ENCODE results near the gene PRRT1. TPM values are rescaled to one million over a fixed set of nuclear protein-coding genes. Genes with fewer than 3 reads are reported as not detected.

PRRT1 gene
- total RNA-seq, 2 experiments from 2014 or later = 1.1 to 1.6 TPM

DNA sequence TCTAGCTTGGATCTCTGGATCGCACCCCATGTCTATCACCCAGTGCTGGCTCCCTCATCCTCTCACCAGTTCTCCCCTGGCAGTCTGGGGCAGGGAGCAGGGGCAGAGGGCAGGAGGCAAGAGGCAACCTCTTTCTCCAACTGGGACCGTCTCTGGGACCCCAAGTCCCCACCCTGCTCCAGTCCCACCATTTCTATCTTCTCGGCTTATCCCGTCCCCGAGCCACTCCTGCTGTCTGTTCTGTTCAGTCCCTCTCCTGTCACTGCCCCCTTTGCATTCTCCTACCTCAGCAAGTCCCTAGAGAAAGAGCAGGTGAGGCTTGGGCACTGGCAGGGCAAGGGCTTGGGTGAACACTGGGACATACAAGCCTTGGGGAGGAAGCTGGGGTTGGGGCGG, 42.0 kb downstream of the PRRT1 start:
- peaks cover 17% of the 10 kb centered on the region for H3K4me1 Mint-ChIP-seq (ENCODE audit: low read depth)
- DNase-seq = no peak
- CTCF ChIA-PET = interaction anchor here (5.0 kb wide), 1 partner anchor 9 kb away, joined by 25 read pairs; no protein-coding TSS in a partner anchor
- H3K27ac Mint-ChIP-seq = no peak overlapping the region
- peaks cover 7% of the 10 kb centered on the region for H3K27me3 Mint-ChIP-seq
- H3K4me3 Mint-ChIP-seq = no peak overlapping the region
- no peaks in the 10 kb centered on the region for H3K9me3 Mint-ChIP-seq
- POLR2A ChIA-PET = interaction anchor here (1.4 to 1.8 kb wide), 2 partner anchors 8 to 9 kb away, joined by 3 to 6 read pairs; no protein-coding TSS in a partner anchor
- intact Hi-C loops (cut with micrococcal nuclease) = no loop called here
- peaks cover 2% of the 10 kb centered on the region for H3K36me3 Mint-ChIP-seq (ENCODE audit: low read depth)
- ATAC-seq = no peak
- TF ChIP-seq, protein P1, sequence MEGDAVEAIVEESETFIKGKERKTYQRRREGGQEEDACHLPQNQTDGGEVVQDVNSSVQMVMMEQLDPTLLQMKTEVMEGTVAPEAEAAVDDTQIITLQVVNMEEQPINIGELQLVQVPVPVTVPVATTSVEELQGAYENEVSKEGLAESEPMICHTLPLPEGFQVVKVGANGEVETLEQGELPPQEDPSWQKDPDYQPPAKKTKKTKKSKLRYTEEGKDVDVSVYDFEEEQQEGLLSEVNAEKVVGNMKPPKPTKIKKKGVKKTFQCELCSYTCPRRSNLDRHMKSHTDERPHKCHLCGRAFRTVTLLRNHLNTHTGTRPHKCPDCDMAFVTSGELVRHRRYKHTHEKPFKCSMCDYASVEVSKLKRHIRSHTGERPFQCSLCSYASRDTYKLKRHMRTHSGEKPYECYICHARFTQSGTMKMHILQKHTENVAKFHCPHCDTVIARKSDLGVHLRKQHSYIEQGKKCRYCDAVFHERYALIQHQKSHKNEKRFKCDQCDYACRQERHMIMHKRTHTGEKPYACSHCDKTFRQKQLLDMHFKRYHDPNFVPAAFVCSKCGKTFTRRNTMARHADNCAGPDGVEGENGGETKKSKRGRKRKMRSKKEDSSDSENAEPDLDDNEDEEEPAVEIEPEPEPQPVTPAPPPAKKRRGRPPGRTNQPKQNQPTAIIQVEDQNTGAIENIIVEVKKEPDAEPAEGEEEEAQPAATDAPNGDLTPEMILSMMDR (IDR thresholded peaks at IDR 0.05) = no peak

DNA sequence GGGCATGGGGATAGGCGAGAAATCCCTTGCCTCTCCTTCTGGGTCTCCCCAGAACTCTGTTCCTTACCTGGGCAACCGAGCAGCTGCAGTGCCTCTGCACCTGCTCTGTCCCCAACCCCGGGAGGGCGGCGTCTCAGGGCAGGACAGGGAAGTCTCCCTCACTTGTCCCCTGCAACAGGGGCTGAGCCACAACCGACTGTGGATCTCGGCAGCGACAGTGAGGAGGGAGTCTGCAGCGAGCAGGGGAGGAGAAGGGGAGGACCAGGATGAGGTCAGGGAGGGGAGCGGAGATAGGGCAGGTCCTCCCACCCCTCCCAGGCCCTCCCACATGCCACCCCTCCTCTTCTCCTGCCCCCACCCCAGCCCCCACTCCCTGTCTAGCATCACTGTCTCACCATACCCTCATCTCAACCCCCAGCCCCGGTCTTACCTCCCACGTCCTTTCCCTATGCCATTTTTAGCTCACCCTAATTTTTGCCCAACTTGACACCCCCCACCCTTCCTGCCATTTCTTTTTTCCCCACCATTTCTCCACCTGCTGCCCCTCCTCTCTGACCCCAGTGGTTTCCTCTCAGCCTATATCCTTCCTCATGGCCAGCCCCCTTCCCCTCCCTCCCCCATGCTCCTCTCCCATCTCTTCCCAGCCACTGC, 42.5 kb downstream of the PRRT1 start, which contains the start of gene TNXB:
Gene TNXB (minus strand): TSS at position 225 of the 651 bp plus-strand sequence. CDS start 11,140 bp downstream, outside the sequence.
- Mint-ChIP-seq H3K4me1 (ENCODE audit: low read depth) (peaks cover 17% of the 10 kb centered on the region), H3K9me3 (no peaks in the 10 kb centered on the region), H3K27ac (no peak within 1 kb of the TSS), H3K36me3 (ENCODE audit: low read depth) (no peaks in the 10 kb centered on the region), H3K27me3 (peaks cover 9% of the 10 kb centered on the region), H3K4me3 (no peak within 1 kb of the TSS)
- no peak for DNase-seq
- ChIA-PET POLR2A (interaction anchor here (1.0 to 1.8 kb wide), 4 partner anchors 8 to 21 kb away, joined by 3 to 6 read pairs (median 3); partner anchors contain the start of gene FKBPL), CTCF (interaction anchor here (5.0 kb wide), 1 partner anchor 9 kb away, joined by 25 read pairs; no protein-coding TSS in a partner anchor)
- ATAC-seq = peak; percentile 27
- intact Hi-C loops (cut with micrococcal nuclease) = no loop called here
- TF ChIP-seq, protein P1 (IDR thresholded peaks at IDR 0.05) = no peak

DNA sequence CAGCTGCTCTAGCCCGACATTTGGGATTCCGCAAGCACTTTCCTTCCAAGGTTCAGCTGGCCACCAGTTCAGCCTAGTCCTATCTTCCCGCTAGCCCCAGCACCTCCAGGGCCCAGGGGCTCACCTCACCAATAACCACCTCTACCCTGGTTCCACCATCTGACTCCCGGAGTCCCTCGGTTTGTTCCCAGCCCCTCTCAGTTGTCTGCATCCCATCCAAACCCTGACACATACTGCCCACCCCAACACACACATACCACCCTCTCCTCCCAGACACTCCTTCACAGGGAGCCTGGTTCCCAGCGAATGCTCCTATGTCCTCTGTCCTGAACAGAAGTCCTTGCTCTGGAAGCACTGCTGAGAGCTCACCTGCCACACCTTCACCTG, 43.0 kb downstream of the PRRT1 start:
- no peaks in the 10 kb centered on the region for H3K9me3 Mint-ChIP-seq
- TF ChIP-seq, protein P1 (IDR thresholded peaks at IDR 0.05) = no peak
- peaks cover 17% of the 10 kb centered on the region for H3K4me1 Mint-ChIP-seq (ENCODE audit: low read depth)
- CTCF ChIA-PET = interaction anchor here (5.0 kb wide), 1 partner anchor 10 kb away, joined by 25 read pairs; no protein-coding TSS in a partner anchor
- no peak for DNase-seq
- no peak overlapping the region for H3K27ac Mint-ChIP-seq
- H3K27me3 Mint-ChIP-seq = peaks cover 11% of the 10 kb centered on the region
- H3K4me3 Mint-ChIP-seq = no peak overlapping the region
- ATAC-seq = no peak
- no peaks in the 10 kb centered on the region for H3K36me3 Mint-ChIP-seq (ENCODE audit: low read depth)
- POLR2A ChIA-PET = interaction anchor here (1.0 to 1.8 kb wide), 3 partner anchors 9 to 22 kb away, joined by 3 to 6 read pairs (median 3); partner anchors contain the start of gene FKBPL
- intact Hi-C loops (cut with micrococcal nuclease) = no loop called here

DNA sequence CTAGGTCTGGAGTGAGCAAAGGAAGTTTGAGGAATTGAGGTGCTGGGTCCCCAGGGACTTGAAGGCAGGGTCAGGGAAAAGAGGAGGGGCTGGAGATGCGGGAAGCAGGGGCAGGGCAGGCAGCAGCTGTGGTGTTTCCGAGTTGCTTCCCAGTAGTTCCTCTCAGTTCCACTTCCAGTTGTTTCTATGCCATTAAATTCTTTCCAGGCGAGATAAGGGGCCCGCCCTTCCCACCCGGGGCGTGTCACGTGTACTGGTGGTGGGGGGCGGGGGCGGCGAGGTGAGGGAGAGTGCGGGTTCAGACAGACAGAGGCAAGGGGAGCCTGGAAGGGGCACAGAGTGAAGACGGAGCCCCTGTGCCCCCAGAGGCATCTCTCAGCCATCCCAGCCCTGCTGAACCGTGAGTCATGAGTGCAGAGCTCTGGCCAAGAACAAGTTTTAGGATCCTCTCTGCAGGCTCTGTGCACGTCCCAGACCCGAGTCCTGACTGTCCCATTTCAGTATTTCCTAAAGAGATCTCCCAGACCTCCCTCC, 43.6 kb downstream of the PRRT1 start:
- peak; percentile 55 for ATAC-seq
- H3K4me1 Mint-ChIP-seq (ENCODE audit: low read depth) = peaks cover 17% of the 10 kb centered on the region
- no peak for DNase-seq

More for the DNA sequence above, 43.6 kb downstream of the PRRT1 start:
- Mint-ChIP-seq H3K36me3 (ENCODE audit: low read depth) (no peaks in the 10 kb centered on the region), H3K9me3 (no peaks in the 10 kb centered on the region), H3K4me3 (no peak overlapping the region), H3K27me3 (peaks cover 11% of the 10 kb centered on the region), H3K27ac (no peak overlapping the region)
- TF ChIP-seq, protein P1 (IDR thresholded peaks at IDR 0.05) = no peak
- ChIA-PET POLR2A (interaction anchor here (1.2 to 1.8 kb wide), 2 partner anchors 10 to 21 kb away, joined by 3 to 6 read pairs; no protein-coding TSS in a partner anchor), CTCF (interaction anchor here (5.0 kb wide), 1 partner anchor 10 kb away, joined by 25 read pairs; no protein-coding TSS in a partner anchor)
- intact Hi-C loops (cut with micrococcal nuclease) = no loop called here
